CD14-positive monocyte (primary cell): Measurements from ENCODE around the gene PLVAP. TPM values are rescaled to one million over a fixed set of nuclear protein-coding genes. Genes with fewer than 3 reads are reported as not detected.

ENCODE experiments used
- DNase-seq, 3 donors: peaks; one replicate each; pipeline ENCODE4 v3.0.0-alpha.2; 2011 to 2022
- H2AFZ ChIP-seq: 2 replicates; pipeline ENCODE4 v1.6.0; 2012; ENCODE audit warnings: mild to moderate bottlenecking, low read depth, low read length, inconsistent platforms; ENCODE audit not compliant: insufficient read depth, poor library complexity, severe bottlenecking
- H3K27ac ChIP-seq, 2 donors: 1 replicate in 1 of 2; 2 replicates in 1 of 2; pipeline ENCODE4 v1.5.1; 2012 to 2013; ENCODE audit warnings: low read length in 2 of 2, control low read depth in 1 of 2, inconsistent platforms in 1 of 2, low read depth in 1 of 2, mild to moderate bottlenecking in 1 of 2
- H3K27me3 ChIP-seq, 2 donors: one replicate each; pipeline versions ENCODE4 v1.6.0 to v1.6.1; 2011 to 2013; ENCODE audit warnings: low read length in 2 of 2; ENCODE audit not compliant: control insufficient read depth in 2 of 2, insufficient read depth in 2 of 2
- H3K36me3 ChIP-seq, 2 donors: replicated peaks in 1 of 2; 1 replicate in 1 of 2; 2 replicates in 1 of 2; pipeline versions ENCODE4 v1.5.1 to v1.6.1; 2012 to 2013; ENCODE audit warnings: low read length in 2 of 2, control low read depth in 1 of 2, inconsistent platforms in 1 of 2, mild to moderate bottlenecking in 1 of 2; ENCODE audit not compliant: insufficient read depth in 2 of 2, control insufficient read depth in 1 of 2
- H3K4me1 ChIP-seq, 2 donors: 1 replicate in 1 of 2; 2 replicates in 1 of 2; pipeline versions ENCODE4 v1.5.1 to v1.6.1; 2012 to 2013; ENCODE audit warnings: low read length in 2 of 2, control low read depth in 1 of 2, inconsistent platforms in 1 of 2, mild to moderate bottlenecking in 1 of 2, moderate library complexity in 1 of 2; ENCODE audit not compliant: insufficient read depth in 2 of 2, control insufficient read depth in 1 of 2
- H3K4me2 ChIP-seq: replicated peaks from 2 replicates; pipeline ENCODE3; 2012; ENCODE audit warnings: low read length, moderate library complexity, mild to moderate bottlenecking; ENCODE audit not compliant: poor library complexity, severe bottlenecking; ENCODE audit errors: extremely low read depth
- H3K4me3 ChIP-seq, 3 experiments: fragments of 200-600 bp in 1 of 3; sonication (generic) in 1 of 3; replicated peaks in 1 of 3; 1 replicate in 2 of 3; 2 replicates in 1 of 3; pipeline ENCODE4 v1.5.1; 2011 to 2013; ENCODE audit warnings: low read length in 3 of 3, mild to moderate bottlenecking in 3 of 3, control low read depth in 2 of 3, low read depth in 2 of 3, inconsistent platforms in 1 of 3, moderate library complexity in 1 of 3
- H3K79me2 ChIP-seq: 2 replicates; pipeline ENCODE4 v1.6.0; 2012; ENCODE audit warnings: mild to moderate bottlenecking, control low read depth, inconsistent platforms, low read length, moderate library complexity; ENCODE audit not compliant: insufficient read depth
- H3K9ac ChIP-seq: 2 replicates; pipeline ENCODE4 v1.6.0; 2017; ENCODE audit warnings: low read length, mild to moderate bottlenecking; ENCODE audit not compliant: insufficient read depth, poor library complexity, severe bottlenecking
- H3K9me3 ChIP-seq, 2 donors: replicated peaks in 1 of 2; 1 replicate in 1 of 2; 2 replicates in 1 of 2; pipeline versions ENCODE4 v1.5.1 to v1.6.1; 2012 to 2013; ENCODE audit warnings: low read length in 2 of 2, control low read depth in 1 of 2; ENCODE audit not compliant: control insufficient read depth in 1 of 2, insufficient read depth in 1 of 2
- H4K20me1 ChIP-seq: 2 replicates; pipeline ENCODE4 v1.6.0; 2012; ENCODE audit warnings: mild to moderate bottlenecking, low read length, control low read depth, moderate library complexity; ENCODE audit not compliant: insufficient read depth
- H3K27ac Mint-ChIP-seq, 7 donors: one replicate each; pipeline ENCODE4 v1.8.0; 2020; ENCODE audit warnings: mild to moderate bottlenecking in 7 of 7, mixed read lengths in 7 of 7, moderate library complexity in 6 of 7, inconsistent platforms in 2 of 7
- H3K27me3 Mint-ChIP-seq, 3 donors: one replicate each; pipeline ENCODE4 v1.8.0; 2021 to 2022; ENCODE audit warnings: low read depth in 3 of 3, mild to moderate bottlenecking in 3 of 3, mixed read lengths in 3 of 3, moderate library complexity in 3 of 3, inconsistent platforms in 1 of 3
- H3K36me3 Mint-ChIP-seq, 2 donors: one replicate each; pipeline ENCODE4 v1.8.0; 2020; ENCODE audit warnings: mixed read lengths in 2 of 2, inconsistent platforms in 1 of 2, mild to moderate bottlenecking in 1 of 2
- H3K4me1 Mint-ChIP-seq: one replicate; pipeline ENCODE4 v1.8.0; 2020; ENCODE audit warnings: mild to moderate bottlenecking, mixed read lengths
- H3K4me3 Mint-ChIP-seq, 2 donors: one replicate each; pipeline ENCODE4 v1.8.0; 2020; ENCODE audit warnings: mild to moderate bottlenecking in 2 of 2, mixed read lengths in 2 of 2, moderate library complexity in 1 of 2
- H3K9me3 Mint-ChIP-seq, 7 donors: one replicate each; pipeline ENCODE4 v1.8.0; 2020 to 2022; ENCODE audit warnings: mixed read lengths in 7 of 7, mild to moderate bottlenecking in 6 of 7, moderate library complexity in 6 of 7, inconsistent platforms in 2 of 7
- WGBS: methylation state at CpG from one replicate; pipeline ENCODE4 v1.1.5; 2013; ENCODE audit warnings: missing lambda C conversion rate; ENCODE audit not compliant: insufficient coverage; 5-methylcytosine and 5-hydroxymethylcytosine counted together
- intact Hi-C, 2 donors: fragments of 100-400 bp; cut with micrococcal nuclease; formaldehyde crosslinking; loops; one replicate each; pipeline versions ENCODE4 v1.15.0 to v1.15.1; 2023
- polyA plus RNA-seq, 3 donors: library from polyadenylated mRNA; depleted of rRNA in 1 of 3; unstranded in 2 of 3; stranded (reverse) in 1 of 3; fragments of 300-500 nt in 2 of 3; fragments of >200 nt in 1 of 3; fragmentation: Illumina TruSeq in 2 of 3; gene quantifications; 1 replicate in 2 of 3; 2 replicates in 1 of 3; pipeline ENCODE4 v1.2.3, GENCODE V29; 2012 to 2021
- TF ChIP-seq, protein P1 (sequence below): fragments of 200-600 bp; IDR thresholded peaks from one replicate; pipeline ENCODE4 v1.8.0; 2022; ENCODE audit warnings: antibody characterized with exemption, mild to moderate bottlenecking

Gene PLVAP
- polyA plus RNA-seq, 3 donors: 0.08 to 0.81 TPM; not detected in 1

DNA sequence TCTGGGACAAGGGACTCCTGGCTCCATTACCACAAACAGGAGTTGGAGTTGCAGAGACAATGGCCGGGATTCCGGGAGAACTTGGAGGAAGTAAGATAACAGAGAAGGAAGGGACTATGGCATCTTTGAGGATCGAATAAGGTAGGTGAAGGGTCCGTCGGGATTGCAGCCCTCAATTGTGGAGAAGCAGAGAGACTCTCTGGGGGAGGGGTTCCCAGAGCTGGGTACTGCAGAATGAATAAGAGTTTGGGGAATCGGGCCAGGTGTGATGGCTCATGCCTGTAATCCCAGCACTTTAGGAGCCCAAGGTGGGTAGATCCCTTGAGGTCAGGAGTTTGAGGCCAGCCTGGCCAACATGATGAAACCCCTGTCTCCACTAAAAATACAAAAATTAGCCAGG lies 24.5 kb upstream of the PLVAP start:
- peaks cover 43% of the 10 kb centered on the region for H3K79me2 ChIP-seq
- no peak overlapping the region for H3K4me3 ChIP-seq
- peaks cover 29 to 61% of the 10 kb centered on the region in 2 donors for H3K36me3 Mint-ChIP-seq
- H3K9me3 ChIP-seq: no peaks in the 10 kb centered on the region
- intact Hi-C loops: no loop called here
- peaks cover 0 to 3% (median 0%) of the 10 kb centered on the region in 7 donors for H3K9me3 Mint-ChIP-seq
- no peak overlapping the region for H3K9ac ChIP-seq
- TF ChIP-seq, protein P1, sequence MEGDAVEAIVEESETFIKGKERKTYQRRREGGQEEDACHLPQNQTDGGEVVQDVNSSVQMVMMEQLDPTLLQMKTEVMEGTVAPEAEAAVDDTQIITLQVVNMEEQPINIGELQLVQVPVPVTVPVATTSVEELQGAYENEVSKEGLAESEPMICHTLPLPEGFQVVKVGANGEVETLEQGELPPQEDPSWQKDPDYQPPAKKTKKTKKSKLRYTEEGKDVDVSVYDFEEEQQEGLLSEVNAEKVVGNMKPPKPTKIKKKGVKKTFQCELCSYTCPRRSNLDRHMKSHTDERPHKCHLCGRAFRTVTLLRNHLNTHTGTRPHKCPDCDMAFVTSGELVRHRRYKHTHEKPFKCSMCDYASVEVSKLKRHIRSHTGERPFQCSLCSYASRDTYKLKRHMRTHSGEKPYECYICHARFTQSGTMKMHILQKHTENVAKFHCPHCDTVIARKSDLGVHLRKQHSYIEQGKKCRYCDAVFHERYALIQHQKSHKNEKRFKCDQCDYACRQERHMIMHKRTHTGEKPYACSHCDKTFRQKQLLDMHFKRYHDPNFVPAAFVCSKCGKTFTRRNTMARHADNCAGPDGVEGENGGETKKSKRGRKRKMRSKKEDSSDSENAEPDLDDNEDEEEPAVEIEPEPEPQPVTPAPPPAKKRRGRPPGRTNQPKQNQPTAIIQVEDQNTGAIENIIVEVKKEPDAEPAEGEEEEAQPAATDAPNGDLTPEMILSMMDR: no peak
- H3K36me3 ChIP-seq: peaks cover 27 to 46% of the 10 kb centered on the region in 2 donors
- H3K27me3 Mint-ChIP-seq: peaks cover 0 to 1% (median 0%) of the 10 kb centered on the region in 3 donors
- no peak overlapping the region for H3K27ac ChIP-seq
- 100% methylated on average over 1 of the region's 6 CpGs for WGBS
- H4K20me1 ChIP-seq: peaks cover 31% of the 10 kb centered on the region
- H2AFZ ChIP-seq: no peak overlapping the region
- H3K4me2 ChIP-seq: no peak overlapping the region
- H3K4me3 Mint-ChIP-seq: no peak overlapping the region
- no peaks in the 10 kb centered on the region for H3K27me3 ChIP-seq
- peaks cover 27% of the 10 kb centered on the region for H3K4me1 Mint-ChIP-seq
- DNase-seq: no peak
- H3K27ac Mint-ChIP-seq: peak overlapping the region in 1 of 7 donors; percentile 52
- peaks cover 27 to 35% of the 10 kb centered on the region in 2 donors for H3K4me1 ChIP-seq

- Histone ChIP-seq H3K36me3 (peaks cover 27 to 46% of the 10 kb centered on the region in 2 donors), H3K9ac (no peak overlapping the region), H3K79me2 (peaks cover 17% of the 10 kb centered on the region), H3K4me3 (no peak overlapping the region), H3K4me2 (no peak overlapping the region), H4K20me1 (peaks cover 21% of the 10 kb centered on the region), H3K9me3 (no peaks in the 10 kb centered on the region), H3K27ac (no peak overlapping the region), H3K4me1 (peaks cover 19 to 24% of the 10 kb centered on the region in 2 donors), H3K27me3 (no peaks in the 10 kb centered on the region), H2AFZ (no peak overlapping the region)
- peaks cover 29 to 61% of the 10 kb centered on the region in 2 donors for H3K36me3 Mint-ChIP-seq
- H3K4me3 Mint-ChIP-seq: no peak overlapping the region
- peaks cover 0 to 3% (median 0%) of the 10 kb centered on the region in 7 donors for H3K9me3 Mint-ChIP-seq
- WGBS: 35% methylated on average over 7 of the region's 8 CpGs
- H3K27me3 Mint-ChIP-seq: peaks cover 0 to 1% (median 0%) of the 10 kb centered on the region in 3 donors
- intact Hi-C loops: loop anchor here in 1 of 2 donors (5.0 kb wide), 1 partner anchor 68 kb away; no protein-coding TSS in a partner anchor
- no peak overlapping the region for H3K27ac Mint-ChIP-seq
- TF ChIP-seq, protein P1: no peak
- no peak for DNase-seq
- peaks cover 17% of the 10 kb centered on the region for H3K4me1 Mint-ChIP-seq
Measured at GRCh38 chr19:17398902-17399527, 21.9 kb upstream of the PLVAP start.
